ENCODE measurements around the gene SH3BP5L.
"Not testable (repeated sequence)": the region's sequence is repeated elsewhere in the genome, so short reads cannot be mapped to it uniquely, and the experiment has no call there.

SH3BP5L gene

DNA sequence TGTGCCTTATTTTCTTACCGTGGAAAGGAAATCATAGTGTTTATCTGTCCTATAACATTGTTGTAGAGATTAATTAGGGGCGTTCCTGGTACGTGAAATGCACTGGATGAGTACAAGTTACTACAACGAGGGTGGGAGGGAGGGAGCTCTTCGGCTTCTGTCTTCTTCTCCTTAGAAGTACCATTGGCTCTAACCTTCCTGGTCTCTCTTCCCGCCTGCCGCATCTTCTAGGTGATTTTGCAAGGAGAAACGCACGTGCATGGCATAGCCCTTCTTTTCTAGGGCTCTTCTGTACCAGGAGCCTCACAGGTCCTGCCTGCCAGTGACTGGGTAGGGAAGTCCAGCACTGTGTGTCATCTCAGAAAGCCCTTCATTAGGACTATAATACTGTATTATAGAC lies 16.8 kb downstream of the SH3BP5L start:
- no peak for DNase-seq

DNA sequence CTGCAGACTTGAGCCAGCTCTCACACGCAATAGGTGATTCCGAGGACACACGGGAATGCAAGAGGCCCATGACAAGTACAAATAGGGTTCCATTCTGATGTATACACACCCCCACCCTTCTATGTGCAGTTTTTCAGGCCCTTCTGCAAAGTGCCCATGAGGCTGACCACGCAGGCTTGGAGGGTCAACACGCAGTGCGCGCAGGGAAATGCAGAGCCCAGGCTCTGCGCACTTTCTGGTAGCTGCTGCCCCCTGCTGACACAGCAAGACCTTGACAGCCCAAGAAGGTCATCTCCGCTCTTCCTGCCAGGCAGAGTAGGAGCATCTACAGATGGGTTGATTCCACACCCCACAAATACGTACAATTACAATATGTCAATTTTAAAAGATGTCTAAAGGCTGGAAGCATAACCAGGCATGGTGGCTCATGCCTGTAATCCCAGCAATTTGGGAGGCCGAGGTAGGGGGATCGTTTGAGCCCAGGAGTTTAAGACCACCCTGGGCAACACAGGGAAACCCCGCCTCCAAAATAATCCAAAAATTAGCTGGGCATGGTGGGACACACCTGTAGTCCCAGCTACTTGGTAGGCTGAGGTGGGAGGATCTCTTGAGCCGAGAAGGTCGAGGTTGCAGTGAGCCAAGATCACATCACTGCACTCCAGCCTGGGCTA lies 18.5 kb downstream of the SH3BP5L start:
- no peak for DNase-seq

DNA sequence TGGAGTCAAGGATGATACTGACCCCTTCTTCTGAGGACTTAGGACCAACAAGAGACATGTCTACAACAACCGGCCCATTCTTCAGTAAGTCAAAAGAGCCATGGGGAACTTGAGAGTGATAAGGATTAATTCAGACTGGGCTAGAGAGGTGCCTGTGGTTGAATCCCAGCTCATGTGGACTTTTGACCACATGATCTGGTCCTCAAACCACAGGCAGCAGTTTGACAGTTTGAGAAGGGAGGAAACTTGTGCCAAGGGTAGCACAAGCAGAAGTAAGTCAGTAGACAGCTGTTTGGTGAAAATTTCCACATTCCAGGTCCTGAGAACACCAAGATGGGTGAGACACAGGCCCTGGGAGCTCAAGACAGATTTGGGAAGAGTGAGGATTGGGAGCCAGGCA lies 19.8 kb downstream of the SH3BP5L start:
- DNase-seq = no peak

DNA sequence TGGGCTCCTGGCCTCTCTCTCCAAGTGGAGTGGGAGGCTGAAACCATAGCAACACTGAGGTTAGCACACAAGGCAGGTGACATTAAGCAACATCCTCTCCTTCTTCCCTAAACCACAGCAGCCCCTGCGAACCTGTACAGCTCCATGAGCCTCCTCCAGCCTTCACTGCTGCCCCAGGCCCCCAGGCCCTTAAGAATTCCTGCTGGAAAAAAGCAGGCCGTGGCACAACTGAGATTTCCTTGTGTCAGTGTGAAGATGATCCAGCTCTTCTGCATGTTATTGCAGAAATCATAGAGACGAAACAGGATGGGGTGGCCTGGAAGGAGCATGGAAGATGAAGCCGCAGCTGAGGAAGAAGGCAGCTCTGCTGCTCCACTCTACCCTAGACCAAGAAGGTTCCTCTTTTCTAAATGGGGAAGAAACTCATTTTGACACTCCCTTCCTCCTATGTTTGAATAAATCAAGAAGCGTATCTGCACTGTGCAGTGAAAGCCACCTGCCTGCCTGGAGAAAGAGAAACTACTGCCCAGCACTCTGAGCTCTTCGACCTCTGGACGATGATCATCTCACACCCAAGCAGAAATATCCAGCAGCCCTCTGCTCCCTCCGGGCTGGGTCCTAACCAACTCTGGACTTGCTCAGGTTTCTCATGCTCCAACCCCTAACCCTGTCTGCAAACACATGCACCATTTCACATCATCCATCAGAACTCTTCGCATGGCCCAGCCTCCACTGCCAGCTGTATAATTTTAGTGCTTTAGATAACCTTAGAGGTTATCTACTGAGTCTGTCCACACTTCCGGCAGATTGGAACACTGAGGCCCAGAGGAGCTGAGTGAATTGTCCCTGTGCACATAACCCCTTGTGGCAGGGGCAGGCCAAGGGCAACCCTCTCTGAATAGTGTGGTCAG lies 20.7 kb downstream of the SH3BP5L start:
- DNase-seq = no peak

DNA sequence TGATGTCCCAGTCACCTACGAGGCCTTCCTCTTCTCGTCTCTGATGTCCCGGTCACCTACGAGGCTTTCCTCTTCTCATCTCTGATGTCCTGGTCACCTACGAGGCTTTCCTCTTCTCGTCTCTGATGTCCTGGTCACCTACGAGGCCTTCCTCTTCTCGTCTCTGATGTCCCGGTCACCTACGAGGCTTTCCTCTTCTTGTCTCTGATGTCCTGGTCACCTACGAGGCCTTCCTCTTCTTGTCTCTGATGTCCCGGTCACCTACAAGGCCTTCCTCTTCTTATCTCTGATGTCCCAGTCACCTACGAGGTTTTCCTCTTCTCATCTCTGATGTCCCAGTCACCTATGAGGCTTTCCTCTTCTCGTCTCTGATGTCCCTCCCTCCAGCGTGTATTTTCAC lies 22.2 kb downstream of the SH3BP5L start:
- DNase-seq = not testable (repeated sequence)

DNA sequence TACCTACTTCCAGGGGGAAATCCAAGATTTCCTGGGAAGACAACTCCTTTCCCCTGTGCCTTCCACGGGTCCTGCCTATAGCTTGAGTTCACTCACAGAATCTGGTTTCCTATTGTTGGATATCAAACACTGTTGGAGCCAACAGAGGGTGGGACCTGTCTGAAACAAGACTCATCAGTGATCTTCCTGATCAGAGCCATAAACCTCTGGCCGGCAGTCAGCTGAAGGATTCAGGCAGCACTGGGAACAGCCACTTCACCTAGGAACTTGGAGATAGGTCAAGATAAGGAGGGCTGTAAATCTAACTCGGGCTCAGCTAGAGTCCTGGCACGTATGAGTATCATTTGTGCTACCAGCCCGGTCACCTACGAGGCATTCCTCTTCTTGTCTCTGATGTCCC lies 23.3 kb downstream of the SH3BP5L start:
- no peak for DNase-seq

DNA sequence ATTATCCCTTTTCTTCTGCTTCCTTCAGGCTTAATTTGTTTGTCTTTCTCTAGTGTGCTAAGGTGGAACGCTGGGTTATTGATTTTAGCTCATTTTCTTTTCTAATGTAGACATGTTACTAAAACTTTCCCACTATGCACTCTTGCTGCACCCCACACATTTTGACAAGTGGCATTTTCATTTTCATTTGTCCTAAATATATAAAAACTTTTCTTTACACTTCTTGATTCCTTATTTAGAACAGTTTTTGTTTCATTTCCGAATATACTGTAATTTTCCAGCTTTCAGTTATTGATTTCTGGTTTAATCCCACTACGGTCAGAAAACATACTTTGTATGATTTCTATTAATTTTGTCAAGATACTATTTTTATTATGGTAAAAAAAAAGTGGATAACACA lies 25.3 kb downstream of the SH3BP5L start:
- DNase-seq = no peak

DNA sequence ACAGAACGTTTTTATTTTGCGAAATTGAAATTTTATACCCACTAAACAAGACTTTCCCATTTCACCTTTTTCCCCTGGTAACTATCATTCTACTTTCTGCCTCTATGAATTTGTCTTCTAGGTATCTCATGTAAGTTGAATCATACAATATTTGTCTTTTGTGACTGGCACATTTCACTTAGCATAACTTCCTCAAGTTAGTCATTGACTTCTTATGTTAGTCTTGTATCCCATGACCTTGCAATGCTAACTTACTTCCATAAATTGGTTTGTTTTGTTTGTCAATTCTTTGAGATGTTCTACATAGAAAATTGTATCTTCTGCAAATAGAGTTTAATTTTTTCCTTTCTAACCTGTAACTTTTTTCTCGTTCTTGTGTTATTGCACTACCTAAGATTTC lies 26.9 kb downstream of the SH3BP5L start:
- DNase-seq = no peak

DNA sequence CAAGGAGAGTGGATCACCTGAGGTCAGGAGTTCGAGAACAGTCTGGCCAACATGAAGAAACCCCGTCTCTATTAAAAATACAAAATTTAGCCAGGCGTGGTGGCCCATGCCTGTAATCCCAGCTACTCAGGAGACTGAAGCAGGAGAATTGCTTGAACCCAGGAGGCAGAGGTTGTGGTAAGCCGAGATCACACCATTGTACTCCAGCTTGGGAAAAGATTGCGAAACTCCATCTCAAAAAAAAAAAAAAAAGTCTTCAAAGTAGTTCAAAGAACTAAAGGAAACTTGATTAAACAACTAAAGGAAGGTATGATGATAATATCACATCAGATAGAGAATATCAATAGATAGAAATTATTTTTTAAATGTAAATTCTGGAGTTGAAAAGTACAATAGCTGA lies 31.1 kb downstream of the SH3BP5L start:
- DNase-seq = not testable (repeated sequence)

DNA sequence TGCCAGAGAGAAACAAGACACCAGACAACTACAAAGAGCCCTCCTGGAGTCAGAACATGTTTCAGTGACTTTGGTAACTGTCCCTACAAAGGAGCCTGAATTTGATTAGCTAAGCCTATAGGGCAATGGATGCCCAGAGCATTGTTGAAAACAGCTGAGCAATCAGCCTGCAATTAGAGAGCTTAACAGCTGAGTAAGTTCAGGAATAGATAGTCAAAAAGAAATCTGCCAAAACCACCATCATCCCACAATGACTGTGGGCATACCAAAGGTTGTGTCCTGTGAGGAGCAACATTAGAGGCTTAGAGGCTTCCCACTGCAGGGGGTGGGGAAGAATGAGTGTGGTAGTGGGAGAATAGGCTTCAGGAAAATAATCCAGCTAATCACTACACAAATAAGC lies 32.1 kb downstream of the SH3BP5L start:
- DNase-seq = no peak

DNA sequence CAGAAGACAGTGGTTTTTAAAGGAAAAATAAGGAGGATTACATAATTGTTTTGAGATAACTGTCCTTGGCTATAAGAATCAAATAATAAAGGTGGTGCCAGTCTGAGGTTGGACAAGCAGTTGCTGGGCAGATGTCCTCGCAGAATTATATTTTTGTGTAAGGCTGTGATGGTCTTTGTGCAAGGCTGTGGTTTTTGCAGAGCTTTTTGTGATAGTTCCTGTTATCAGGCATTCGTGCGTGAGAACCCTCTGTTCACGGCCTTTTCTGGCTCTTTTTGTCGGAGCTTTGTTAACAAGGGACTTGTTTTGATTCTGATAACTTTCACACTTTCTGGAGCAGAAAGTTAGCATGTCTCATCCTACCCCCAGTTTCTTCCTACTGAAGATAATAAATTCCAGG lies 33.4 kb downstream of the SH3BP5L start:
- DNase-seq = no peak

DNA sequence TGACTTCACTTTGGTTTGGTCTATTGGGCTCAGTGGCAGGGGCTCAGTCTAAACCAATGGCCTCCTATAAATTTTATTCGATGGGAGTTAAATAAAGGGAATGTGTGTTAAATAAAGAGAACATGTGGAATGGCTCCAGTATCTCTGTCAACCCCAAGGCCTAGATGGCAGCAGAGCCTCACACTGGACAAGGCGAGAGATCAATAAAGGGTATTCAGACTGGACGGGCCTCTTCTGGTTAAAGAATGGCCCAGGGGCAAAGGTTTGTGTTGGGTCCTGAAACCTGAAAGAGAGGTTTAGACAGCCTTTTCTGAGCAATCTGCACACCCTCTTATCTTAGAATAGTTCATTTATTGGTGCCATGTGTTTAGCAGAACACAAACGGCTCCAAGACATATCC lies 34.7 kb downstream of the SH3BP5L start:
- no peak for DNase-seq

DNA sequence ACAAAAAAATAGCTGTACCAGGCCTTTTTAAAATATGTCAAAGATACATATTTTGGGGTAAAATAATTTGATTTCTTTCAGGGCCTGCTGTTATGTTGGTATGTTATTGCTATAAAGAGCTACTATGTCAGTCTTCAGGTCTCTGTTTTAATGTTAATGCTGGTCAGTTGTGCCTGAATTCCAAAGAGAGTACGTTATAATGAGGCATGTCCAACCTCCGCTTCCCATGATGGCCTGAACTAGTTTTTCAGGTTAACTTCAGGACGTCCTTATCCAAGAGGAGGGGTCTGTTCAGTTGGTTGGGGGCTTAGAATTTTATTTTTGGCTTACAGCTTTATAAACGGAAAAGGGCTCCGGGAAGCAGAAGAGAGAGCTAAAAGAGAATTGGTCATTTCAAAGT lies 35.3 kb downstream of the SH3BP5L start:
- DNase-seq = no peak

DNA sequence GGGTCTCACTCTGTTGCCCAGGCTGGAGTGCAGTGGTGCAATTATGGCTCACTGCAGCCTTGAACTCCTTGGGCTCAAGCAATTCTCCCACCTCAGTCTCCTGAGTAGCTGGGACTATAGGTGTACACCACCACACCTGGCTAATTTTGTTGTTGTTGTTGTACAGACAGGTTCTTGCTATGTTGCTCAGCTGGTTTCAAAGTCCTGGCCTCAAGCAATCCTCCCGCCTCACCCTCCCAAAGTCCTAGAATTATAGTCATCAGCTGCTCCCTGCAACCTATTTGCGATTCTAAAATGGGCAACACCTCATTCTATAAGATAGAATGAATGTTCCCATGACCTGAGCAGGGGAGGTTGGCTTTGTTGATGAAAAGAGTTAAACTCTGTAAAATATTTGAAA lies 36.4 kb downstream of the SH3BP5L start:
- not testable (repeated sequence) for DNase-seq

DNA sequence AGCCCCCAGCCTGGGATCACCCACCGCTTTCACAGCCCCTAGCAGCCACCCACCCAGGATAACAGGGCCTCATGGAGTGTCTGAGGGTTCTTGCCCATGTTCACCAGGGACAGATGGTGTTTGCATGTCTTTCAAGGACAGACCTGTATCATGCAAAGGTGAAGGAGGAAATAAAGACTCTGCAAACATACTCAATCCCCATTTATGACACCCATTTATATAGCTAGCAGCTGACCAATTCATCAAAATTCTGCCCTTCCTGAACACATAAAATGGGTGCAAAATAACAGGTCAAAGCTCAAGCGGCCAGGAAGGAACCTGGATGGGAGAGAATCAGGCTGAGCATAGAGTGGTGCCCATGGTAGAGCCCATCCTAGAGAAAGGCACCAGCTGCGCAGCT lies 37.4 kb downstream of the SH3BP5L start:
- DNase-seq = no peak

DNA sequence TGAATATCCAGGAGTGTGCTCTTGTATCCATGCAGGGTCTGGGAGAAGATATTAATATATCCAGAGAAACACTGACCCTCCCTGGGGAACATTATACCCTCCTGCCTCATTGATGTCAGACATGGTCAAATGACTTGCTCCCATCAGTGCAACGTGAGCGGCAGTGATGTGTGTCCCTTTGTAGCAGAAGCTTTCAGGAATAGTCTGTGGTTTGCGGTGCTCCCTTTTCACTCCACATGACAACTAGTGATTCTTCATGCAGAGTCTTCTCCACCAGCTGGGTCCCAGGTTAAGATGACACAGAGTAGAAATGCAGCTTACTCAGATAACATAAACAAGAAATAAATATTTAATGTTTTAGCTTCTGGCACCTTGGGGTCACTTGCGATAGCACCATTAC lies 38.3 kb downstream of the SH3BP5L start:
- DNase-seq = no peak

DNA sequence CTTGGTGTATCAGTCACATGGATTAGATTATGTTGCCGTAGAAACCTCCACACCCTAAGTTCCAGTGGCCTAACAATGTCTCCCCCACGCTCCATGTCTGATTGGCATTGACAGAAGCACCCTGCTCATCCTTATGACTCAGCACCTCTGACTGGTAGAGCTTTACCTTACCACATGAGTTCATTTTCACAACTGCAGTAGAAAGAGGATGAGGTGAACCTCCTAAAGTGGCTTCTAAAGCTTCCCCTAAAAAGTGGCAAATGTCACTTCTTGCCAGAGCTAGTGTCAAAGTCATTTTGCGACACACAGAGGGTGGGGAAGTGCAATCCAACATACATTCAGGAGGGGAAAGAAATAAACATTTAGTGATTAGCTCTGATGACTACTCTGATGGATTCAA lies 39.6 kb downstream of the SH3BP5L start:
- DNase-seq = no peak

DNA sequence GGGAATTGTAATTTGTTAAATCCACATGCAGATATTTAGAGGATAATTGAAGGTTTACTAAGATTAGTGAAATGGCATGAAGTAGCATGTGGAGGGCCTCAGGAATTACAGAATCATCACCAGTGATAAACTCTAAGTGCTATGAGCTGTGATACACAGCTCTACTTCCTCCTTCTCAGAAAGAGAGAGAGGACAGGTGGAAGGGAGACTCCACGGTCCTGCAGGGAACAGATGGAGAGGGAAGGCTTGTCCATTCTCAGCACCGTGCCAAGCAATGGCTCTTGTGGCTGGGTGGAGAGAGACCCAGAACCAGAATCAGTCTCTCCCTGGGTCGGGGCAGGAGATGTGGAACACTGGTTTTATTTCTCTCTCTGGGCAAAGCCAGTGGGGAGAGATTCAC lies 42.3 kb downstream of the SH3BP5L start:
- no peak for DNase-seq

DNA sequence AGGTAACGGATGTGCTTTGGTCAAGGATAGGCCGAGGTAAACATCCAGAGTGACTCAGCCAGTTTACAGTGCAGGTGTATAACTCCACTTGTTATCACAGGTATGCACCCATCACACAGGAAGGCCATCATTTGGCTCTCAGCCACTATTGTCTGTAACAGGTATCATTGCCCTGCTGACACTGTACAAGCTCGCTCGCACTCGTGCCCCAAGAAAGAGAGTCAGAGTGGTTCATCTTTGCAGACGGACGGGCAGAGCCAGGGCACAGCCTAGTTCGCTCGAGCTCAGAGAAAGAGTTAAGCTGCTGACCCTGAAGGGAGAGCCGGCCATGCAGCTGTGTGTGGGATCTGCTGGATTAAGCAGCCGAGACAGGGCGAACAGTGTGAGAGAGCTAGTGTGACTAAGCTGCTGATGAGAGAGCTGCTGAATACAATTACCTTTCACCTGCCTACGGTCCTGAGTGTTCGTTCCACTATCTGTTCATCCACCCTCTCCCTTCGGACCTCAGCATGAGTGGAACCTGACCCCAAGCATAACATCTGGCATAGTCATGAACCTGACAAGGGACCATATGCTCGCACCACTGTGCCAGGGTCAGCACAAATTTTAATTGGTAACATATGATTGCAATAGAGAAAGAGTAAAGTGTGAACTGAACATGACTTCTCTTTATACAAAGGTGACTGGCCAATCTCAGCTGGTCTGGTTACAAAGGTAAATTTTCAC lies 43.1 kb downstream of the SH3BP5L start:
- no peak for DNase-seq

DNA sequence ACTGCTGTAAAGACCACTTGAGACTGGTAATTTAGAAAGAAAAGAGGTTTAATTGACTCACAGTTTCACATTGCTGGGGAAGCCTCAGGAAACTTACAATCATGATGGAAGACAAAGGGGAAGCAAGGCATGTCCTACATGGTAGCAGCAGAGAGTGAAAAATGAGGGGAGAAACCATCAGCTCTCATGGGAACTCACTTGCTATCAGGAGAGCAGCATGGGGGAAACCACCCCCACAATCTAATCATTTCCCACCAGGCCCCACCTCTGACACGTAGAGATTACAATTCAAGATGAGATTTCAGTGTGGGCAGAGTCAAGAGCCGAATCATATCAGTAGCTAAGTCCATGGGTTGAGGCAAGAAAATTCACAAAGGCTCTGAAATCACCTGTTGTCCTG lies 46.4 kb downstream of the SH3BP5L start:
- no peak for DNase-seq

DNA sequence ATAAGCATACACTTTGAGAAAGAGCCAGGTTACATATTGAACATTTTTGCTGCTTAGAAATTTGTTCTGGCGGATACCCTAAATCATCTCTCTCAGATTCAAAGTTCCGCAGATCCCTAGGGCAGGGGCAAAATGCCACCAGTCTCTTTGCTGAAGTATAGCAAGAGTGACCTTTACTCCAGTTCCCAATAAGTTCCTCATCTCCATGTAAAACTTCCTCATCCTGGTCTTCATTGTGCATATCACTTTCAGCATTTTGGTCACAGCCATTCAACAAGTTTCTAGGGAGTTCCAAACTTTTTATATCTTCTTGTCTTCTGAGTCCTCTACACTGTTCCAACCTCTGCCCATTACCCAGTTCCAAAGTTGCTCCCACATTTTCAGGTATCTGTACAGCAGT lies 46.8 kb downstream of the SH3BP5L start:
- DNase-seq = no peak

DNA sequence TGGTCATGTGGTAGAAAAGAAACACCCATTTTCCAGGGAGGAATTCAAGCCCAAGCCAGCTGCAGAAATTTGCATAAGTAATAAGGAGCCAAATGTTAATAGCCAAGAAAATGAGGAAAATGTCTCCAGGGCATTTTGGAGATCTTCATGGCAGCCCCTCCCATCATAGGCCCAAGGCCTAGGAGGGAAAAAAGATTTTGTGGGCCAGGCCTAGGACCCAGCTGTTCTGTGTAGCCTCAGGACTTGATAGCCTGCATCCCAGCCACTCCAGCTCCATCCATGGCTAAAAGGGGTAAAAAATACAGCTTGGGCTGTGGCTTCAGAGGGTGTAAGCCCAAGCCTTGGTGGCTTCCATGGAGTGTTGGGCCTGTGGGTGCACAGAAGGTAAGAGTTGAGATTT lies 48.7 kb downstream of the SH3BP5L start:
- DNase-seq = no peak

DNA sequence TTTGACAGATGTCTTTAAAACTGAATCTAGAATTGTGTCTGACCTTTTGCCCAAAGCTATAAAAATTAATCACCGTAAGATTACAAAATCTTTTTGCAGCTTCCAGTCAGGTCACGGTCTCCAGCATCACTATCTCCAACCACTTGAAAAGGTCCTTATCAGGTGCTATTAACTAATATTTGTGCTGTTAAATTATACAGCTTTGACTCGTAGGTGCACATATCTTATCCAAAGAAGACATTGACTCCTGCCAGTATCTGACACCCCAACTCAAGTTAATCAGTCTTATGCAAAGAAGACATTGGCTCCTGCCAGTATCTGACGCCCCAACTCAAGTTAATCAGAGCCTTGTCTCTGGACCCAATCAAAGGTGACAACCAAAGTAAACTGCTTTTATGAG lies 50.3 kb downstream of the SH3BP5L start:
- DNase-seq = no peak
